Activated naive CD4-positive, alpha-beta T cell treated with anti-CD3 and anti-CD28 coated beads, Interleukin-2, amount 50 U/mL, for 16 hours (primary cell): Measurements from ENCODE around the gene AMZ1.
"Not testable (repeated sequence)": the region's sequence is repeated elsewhere in the genome, so short reads cannot be mapped to it uniquely, and the experiment has no call there.

Experiments
- DNase-seq: peaks from one replicate; pipeline ENCODE4 v3.0.0-alpha.2; 2020

Gene AMZ1

DNA sequence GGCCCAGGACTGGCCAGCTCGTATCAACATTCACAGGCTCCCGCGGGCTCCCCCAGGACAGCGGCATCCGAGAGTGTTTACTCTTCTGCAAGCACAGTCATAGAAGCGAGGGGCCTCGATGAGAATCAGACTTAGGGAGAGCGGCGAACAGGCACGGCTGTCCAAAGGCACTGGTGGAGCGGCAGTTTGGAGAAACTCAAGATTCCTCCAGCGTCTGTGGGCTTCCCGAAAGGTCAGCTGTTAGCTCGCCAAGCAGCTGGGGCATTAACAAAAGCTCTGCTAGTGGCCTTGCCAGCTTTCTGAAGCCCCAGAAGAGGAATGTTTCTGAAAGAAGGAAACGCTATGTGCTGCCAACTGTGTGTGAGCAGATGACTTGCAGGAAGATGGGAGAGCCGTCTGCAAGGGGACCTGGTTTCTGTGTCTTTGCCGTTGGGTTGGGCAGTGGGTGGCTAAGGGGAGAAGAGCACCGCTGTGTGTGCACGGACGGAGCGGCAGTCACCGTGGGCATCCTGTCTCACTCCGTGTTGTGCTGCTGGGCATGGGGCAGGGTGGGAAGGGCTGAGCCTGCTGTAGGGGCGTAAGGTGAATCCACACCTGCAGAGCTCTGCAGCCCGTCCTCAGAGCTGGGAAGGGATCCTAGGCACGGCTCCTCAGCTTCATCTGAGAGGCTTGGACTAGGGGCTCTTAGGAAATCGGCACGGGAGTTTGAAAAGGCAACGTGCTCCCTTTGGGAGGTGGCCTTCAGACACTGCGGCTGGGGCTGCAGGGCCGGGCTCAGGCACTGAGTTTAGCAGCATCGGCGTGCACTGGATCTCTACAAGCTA, 42.1 kb downstream of the AMZ1 start:
- no peak for DNase-seq

DNA sequence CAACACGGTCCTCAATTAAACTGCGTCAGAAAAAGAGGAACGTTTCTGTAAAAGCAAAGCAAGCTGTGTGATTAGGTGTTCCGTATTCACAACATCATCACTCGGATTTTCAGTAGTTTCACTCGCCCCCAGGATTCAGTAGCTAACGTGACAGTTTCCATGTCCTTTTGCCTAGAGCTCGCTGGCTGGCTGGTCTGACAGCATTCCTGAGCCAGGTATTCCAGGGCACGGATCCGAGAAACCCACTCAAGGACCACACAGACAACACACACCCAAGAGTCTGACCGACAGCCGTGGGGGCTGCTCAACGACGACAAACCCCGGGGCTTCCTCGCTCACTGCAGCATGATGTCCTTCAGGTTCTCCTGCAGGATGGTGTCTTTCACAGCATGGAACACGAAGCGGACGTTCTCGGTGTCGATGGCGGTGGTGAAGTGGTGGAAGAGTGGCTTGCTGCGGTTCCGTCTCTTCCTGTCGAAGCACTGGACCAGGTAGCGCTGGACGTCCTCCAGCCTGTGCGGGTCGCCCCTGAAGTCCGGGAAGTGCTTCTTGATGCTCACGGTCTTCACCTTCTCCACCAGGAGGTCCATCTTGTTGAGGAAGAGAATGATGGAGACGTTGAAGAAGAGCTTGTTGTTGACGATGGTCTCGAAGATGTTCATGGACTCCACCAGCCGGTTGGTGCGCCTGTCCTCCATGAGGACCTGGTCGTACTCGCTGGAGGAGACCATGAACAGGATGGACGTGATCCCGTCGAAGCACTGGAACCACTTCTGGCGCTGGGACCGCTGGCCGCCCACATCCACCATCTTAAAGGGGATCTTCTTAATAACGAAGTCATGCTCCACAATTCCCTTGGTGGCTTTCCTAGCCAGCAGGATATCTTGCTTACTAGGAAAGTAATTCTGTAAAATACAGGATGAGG, 43.1 kb downstream of the AMZ1 start:
- DNase-seq: no peak

DNA sequence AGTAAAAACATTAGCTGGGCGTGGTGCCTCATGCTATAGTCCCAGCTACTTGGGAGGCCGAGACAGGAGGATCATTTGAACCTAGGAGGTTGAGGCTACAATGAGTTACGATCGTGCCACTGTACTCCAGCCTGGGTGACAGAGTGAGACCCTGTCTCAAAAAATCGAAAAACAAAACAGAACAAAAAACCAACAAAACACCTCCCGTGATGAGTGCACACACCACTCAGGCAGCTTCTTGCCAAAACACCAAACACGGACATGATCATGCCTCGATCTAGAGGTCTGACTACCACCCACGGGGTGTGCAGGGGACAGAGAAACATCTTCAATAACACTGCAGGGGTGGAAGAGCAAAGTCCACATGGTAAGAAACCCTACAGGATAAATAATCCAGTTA, 44.4 kb downstream of the AMZ1 start:
- DNase-seq: no peak

DNA sequence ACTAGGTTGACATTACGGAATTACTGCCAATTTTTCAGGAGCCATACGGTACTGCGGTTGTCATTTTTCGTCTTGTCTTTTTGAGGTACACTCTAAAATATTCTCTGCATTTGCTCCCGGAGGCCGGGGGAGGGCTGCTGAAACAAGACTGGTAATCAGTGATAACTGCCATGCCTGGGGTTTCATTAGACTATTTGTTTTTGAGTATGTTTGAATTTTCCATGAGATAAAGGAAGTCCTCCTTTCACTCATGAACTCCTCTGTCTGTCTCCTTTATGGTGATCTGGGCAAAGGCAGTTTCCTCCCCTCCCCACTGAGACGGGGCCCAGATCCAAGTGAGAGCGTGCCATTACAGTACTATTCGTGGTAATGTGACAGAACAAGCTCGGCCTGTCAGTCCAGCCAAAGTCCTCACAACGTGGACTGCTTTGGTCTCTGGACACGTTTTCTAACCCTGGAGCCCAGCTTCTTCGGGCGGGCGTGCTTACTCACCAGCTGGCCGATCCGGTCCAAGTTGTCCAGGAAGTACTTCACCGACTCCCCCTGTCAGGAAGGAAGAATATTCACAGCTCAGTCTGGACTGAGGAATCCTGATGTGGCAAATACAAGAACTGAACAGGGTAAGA, 45.1 kb downstream of the AMZ1 start:
- no peak for DNase-seq

DNA sequence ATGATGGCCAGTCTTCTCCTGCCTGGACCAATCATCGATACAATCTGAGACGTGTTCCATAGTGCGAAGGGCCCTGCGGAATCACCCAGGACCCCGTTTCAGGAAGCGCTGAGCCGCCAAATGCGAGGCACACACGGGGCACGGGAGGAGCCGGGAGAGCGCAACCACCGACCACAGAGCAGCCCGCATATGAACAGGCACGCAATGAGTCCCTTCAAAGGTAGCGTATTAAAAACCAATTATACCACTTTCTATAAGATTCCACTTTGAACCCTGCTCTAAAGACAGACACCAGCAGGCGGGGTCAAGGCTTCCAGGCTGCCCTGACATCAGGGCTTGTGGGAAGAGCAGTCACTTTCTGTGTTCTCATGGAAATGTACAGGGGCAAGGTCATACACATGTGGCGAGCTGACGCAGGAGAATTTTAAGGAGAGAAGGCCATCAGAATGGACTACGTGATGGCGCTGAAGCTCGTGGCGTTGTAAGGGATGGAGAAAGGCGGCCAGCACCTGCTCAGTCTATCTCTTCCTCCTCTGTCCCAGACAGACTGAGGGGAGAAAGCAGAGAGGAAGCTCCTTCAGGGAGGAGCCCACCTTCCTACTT, 46.2 kb downstream of the AMZ1 start:
- no peak for DNase-seq

DNA sequence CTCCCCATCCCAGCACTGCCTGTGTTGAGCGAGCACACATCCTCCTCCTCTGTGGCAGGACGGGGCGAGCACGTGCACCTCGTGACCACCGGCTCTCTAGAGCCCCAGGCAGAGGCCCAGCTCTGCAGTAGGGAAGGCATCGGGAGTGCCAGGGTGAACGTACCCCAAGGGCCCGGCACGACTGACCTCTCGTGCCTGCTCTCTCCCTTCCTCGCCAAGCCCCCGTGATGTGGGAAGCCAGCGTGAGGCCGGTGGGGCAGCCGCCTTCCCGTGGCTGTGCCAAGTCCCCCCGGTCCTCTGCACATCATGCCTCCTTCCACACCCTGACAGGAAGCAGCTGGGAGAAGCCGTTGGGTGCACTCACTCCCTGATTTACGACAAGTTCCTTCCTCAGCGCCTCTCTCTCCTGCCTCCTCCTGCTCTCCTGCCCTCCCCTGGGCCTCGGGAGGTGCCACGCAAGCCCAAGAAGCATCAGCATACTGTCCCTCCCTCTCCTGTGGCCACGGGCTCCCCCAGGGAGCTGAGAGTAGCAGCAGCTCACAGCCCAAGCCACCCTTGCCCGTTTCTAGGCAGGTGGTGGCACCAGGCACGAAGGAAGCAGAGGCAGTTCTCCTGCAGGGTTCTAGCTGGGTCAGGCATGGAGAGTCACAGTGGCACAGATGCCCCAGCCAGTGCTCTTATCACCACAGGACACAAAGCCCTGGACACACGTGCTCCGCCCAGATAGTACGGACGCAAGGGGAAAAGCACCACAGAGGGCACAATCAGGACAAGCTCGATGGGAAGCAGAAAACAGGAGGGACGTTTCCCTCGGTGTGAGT, 47.0 kb downstream of the AMZ1 start:
- no peak for DNase-seq

DNA sequence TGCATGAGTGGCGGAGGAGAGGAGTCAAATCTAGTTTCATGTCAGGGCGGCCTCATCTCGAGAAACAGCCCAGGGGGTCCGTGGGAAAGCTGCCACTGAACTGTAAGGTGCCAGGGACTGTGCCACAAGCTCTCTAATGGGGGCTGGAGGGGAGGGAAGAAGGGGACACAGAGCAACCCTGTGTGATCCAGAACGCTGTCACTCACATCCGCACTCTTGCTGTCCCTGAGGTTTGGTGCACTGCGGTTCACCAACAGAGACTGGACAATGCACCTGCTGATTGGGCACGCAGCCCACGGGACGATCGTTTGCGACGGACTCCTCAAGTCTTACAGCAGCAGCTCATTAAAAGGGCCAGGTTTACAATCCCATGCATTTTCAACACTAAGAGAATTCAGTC, 47.7 kb downstream of the AMZ1 start:
- no peak for DNase-seq

DNA sequence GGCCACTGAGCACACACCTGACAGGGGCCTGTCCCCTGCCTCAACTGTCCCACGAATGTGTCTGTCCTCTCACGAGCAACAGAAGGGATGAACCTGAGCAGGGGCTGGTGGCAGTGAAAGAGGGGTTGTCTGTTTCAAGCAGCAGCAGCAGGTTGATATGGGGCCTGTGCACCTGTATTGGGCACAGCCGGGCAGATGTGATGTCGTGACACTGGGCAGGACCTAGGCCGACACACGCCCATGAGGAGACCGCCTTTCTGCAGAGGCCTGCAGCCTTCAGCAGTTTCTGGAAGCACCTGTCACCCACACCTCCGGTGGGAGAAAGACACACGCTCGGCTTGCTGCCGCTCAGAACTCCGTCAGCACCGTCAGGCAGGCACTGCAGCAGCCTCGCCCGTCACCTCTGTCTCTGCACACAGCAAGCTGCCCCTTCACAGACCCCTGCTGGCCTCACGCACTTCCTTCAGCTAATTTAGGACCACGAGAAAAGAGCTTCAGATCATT, 48.5 kb downstream of the AMZ1 start:
- DNase-seq: no peak

DNA sequence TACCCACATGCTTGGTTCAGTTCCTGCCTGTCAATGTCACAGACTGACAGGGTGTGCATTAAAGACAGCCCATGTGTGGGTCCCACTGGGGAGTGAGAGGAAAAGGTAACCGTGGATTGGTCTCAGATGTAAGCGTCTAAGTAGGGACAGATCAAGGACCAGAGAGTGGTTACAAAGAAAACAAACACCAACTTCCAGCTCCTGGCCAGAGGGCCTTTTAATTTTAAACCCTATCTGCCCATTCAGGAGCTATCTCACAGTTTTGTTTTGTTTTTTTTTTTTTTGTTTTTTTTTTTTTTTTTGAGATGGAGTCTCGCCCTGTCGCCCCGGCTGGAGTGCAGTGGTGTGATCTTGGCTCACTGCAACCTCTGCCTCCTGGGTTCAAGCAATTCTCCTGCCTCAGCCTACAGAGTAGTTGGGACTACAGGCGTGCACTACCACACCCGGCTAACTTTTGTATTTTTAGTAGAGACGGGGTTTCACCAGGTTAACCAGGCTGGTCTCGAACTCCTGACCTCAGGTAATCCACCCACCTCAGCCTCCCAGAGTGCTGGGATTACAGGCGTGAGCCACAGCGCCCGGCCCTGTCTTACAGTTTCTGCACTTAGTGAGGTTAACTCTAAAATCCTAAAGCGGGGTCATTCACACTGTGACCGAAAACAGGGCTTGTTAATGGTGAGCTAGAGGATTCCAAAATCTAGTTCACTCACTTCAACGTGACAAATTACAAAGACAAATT, 49.2 kb downstream of the AMZ1 start:
- not testable (repeated sequence) for DNase-seq

DNA sequence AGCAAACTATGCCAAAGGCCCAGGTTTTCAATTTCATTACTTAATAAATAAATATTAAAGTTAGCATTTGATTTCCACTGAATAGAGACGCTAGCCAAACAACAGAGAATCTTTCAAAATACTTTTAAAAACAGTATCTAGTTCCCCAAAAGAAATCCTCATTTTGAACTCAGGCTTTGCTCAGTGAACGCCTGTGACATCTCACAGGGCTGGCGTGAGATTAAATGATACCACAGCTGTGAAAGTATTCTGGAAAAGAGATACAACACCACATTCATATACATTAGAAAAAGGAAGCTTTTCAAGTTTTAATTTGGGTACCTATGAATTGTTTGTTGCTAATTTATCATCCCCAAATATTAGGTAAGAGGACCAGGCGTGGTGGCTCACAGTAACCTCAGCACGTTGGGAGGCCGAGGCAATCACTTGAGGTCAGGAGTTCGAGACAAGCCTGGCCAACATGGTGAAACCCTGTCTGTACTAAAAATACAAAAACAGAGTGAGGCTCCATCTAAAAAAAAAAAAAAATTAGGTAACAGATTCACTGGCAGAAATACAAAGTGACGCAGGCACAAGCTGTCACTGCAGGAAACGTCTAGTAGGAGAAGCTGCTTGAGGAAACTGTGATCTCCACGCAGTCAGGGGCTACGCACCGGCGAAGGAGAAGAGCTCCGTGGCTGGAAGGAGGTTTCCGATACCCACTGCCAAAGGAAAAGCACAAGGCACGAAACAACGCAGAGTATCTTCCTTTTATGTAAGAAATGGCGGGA, 50.0 kb downstream of the AMZ1 start:
- no peak for DNase-seq

DNA sequence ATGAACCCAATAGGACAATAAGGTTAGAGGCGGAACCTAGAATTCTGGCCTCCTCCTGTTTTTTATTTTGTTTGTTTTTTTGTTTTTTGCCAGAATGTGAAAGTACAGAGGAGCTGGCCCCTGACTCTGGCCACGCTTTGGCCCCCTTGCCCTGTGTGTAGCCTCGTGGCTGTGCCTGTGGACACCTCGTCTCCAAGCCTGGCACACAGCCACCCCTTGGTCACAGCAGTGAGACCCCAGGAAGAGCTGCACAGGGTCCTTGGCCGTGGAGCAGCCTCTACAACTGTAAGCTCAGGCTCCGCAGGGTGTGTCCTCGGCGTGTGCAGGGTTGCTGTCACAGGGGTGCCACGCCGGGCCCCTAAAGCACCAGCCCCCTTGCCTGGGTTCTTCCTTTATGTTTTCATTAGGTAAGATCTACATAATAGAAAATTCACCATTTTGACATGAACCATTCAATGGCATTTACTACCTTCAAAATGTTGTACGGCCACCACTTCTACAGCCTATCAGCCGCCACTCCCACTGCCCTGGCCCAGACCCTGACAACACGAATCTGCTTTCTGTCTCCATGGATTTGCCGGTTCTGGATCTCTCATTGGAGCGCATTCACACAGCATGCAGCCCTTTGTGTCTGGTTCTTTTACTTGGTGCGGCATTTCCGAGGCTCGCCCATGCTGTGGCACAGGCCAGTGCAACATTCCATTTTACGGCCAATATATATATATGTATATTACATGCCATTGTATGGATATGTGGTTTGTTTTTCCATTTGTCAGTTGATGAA, 51.0 kb downstream of the AMZ1 start:
- DNase-seq: no peak

DNA sequence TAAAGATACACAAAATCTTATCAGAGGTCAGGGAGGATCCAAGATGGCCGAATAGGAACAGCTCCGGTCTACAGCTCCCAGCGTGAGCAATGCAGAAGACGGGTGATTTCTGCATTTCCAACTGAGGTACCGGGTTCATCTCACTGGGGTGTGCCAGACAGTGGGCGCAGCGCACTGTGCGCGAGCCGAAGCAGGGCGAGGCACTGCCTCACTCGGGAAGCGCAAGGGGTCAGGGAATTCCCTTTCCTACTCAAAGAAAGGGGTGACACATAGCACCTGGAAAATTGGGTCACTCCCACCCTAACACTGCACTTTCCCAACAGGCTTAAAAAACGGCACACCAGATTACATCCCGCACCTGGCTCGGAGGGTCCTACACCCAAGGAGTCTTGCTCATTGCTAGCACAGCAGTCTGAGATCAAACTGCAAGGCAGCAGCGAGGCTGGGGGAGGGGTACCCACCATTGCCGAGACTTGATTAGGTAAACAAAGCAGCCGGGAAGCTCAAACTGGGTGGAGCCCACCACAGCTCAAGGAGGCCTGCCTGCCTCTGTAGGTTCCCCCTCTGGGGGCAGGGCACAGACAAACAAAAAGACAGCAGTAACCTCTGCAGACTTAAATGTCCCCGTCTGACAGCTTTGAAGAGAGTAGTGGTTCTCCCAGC, 55.7 kb downstream of the AMZ1 start:
- not testable (repeated sequence) for DNase-seq

DNA sequence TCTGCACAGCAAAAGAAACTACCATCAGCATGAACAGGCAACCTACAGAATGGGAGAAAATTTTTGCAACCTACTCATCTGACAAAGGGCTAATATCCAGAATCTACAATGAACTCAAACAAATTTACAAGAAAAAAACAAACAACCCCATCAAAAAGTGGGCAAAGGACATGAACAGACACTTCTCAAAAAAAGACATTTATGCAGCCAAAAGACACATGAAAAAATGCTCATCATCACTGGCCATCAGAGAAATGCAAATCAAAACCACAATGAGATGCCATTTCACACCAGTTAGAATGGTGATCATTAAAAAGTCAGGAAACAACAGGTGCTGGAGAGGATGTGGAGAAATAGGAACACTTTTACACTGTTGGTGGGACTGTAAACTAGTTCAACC, 60.7 kb downstream of the AMZ1 start:
- not testable (repeated sequence) for DNase-seq

DNA sequence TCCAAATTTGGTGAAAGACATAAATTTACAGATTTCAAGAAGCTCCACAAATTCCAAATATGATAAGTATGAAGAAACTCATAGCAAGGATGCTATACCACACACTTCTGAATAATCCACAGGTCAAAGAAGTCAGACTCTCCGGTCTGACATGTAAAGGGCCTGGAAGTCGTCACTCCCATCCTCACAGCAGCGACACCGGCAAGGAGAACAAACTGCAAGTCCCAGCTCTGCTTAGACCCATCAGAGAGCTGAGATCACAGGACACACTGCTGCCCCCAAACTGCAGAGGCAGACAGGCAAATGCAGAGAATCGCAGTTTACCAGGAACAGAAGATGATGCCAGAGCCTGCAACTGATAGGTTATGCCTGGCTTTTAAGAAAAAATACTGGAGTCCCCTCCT, 62.0 kb downstream of the AMZ1 start:
- no peak for DNase-seq

DNA sequence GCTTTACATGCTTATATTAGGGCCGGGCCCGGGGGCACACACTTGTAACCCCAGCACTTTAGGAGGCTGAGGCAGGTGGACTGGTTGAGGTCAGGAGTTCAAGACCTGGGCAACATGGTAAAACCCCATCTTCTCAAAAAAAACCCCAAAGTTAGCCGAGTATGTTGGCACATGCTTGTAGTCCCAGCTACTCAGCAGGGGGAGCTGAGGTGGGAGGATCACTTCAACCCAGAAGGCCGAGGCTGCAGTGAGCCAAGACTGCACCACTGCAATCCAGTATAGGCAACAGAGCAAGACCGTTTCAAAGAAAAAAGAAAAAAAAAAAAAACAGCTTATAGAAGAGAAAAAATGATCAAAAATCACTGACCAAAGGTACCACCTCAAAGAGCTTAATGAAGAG, 63.1 kb downstream of the AMZ1 start:
- DNase-seq: no peak

DNA sequence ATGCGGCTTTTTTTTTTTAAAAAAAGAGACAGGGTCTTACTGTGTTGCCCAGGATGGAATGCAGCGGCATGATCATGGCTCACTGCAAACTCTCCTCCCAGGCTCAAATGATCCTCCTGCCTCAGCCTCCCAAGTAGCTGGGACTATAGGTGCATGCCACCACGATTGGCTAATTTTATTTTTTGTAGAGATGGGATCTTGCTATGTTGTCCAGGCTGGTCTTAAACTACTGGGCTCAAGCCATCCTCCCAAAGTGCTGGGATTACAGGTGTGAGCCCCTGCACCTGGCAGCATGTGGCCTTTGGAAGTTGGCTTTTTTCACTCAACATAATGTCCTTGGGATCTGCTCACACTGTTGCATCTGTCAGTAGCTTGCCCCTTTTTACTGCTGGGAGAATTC, 65.1 kb downstream of the AMZ1 start:
- no peak for DNase-seq

DNA sequence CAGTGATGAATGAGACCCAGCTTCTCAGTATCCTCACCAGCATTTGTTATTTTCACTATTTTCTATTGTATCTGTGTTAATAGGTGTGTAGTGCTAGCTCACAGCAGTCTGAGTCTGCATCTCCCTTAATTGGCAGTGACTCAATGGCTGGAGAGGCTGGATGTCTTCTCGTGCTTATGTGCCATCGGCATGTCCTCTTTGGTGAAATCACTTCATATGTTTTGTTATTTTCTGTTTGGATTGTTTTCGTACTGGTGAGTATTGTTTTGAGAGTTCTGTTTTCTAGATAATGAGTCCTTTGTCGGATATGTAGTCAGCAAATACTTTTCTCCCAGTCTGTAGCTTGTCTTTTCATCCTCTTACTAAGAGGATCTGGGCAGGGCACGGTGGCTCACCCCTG, 66.1 kb downstream of the AMZ1 start:
- no peak for DNase-seq

DNA sequence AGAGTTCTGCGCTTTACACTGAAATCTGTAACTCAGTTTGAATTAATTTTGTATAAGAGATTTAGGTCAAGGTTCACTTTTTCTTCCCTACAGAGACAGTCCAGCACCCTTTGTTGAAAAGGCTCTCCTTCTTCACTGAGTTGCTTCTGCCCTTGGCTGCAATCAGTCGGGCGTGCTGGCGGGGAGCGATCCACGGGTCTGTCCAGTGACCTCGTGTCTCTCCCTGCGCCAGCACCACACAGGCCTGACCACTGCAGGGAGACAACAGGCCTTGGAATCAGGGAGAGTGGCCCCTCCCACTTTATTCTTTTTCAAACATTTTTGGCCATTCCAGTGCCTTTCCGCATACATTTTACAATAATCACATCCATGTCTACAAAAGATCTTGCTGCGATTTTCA, 66.9 kb downstream of the AMZ1 start:
- DNase-seq: no peak

DNA sequence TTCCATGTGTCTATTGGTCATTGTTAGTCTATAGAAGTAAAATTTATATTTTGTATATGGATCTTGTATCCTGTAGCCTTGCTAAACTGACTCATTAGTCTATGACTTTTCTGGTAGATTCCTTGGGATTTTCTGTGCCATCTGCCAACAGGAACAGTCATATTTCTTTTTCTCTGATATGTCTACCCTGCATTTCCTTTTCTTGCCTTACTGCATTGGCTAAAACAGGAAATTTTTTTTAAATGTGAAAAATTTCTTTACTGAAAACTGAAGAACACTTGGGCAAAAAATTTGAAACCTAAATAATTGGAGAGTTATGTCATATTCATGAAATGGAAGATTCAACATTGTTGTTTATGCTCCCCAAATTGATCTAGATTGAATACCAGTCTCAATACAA, 67.5 kb downstream of the AMZ1 start:
- DNase-seq: no peak
